ENCODE results near the gene RFX2.

- TF ChIP-seq NFRKB (IDR thresholded peaks at IDR 0.05) (no peak), L3MBTL2 (conservative IDR thresholded peaks at IDR 0.05) (no peak), FOXM1 (IDR thresholded peaks at IDR 0.05; ENCODE audit: borderline replicate concordance) (no peak), TARDBP (IDR thresholded peaks at IDR 0.05) (no peak), FOXK2 (IDR thresholded peaks at IDR 0.05) (no peak), FOXA1 (IDR thresholded peaks at IDR 0.05) (no peak), SUZ12 (IDR thresholded peaks at IDR 0.05) (no peak), SP1 (IDR thresholded peaks at IDR 0.05) (no peak), CTBP1 (IDR thresholded peaks at IDR 0.05; ENCODE audit: borderline replicate concordance) (no peak), ZNF384 (IDR thresholded peaks at IDR 0.05) (no peak), HDGF (IDR thresholded peaks at IDR 0.05; ENCODE audit: borderline replicate concordance) (no peak), LEF1 (IDR thresholded peaks at IDR 0.05; ENCODE audit: borderline replicate concordance) (no peak)
Measured at GRCh38 chr19:6092329-6093286, 17.7 kb downstream of the RFX2 start.
